Measurements from ENCODE around the gene AQP6.

The AQP6 gene

DNA sequence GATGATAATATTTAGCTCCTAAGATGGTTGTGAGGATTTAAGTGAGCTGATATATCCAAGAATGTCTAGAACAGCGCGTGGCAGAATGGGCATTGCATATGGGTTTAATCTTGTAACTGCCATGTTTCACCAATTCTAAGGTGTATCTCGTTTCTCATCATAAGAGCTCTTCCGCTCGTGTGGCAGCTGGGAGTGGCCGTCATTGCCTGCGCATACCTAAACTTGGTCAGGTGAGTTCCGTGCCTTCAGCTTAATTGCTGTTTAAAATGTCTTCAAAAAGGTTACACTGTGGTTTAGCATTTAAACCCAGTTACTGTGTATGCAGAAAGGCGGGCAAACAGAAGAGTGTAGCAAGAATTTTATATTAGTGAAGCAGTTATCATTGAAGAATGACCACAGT is 26.7 kb upstream of the AQP6 start:
- DNase-seq (ENCODE audit: low read depth), result no peak
- TF ChIP-seq, protein P1, sequence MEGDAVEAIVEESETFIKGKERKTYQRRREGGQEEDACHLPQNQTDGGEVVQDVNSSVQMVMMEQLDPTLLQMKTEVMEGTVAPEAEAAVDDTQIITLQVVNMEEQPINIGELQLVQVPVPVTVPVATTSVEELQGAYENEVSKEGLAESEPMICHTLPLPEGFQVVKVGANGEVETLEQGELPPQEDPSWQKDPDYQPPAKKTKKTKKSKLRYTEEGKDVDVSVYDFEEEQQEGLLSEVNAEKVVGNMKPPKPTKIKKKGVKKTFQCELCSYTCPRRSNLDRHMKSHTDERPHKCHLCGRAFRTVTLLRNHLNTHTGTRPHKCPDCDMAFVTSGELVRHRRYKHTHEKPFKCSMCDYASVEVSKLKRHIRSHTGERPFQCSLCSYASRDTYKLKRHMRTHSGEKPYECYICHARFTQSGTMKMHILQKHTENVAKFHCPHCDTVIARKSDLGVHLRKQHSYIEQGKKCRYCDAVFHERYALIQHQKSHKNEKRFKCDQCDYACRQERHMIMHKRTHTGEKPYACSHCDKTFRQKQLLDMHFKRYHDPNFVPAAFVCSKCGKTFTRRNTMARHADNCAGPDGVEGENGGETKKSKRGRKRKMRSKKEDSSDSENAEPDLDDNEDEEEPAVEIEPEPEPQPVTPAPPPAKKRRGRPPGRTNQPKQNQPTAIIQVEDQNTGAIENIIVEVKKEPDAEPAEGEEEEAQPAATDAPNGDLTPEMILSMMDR (conservative IDR thresholded peaks at IDR 0.05; ENCODE audit: control insufficient read depth, insufficient read depth, low read depth, low read length), result no peak
- no peak overlapping the region for H3K4me3 ChIP-seq (ENCODE audit: control insufficient read depth, low read depth, low read length)

DNA sequence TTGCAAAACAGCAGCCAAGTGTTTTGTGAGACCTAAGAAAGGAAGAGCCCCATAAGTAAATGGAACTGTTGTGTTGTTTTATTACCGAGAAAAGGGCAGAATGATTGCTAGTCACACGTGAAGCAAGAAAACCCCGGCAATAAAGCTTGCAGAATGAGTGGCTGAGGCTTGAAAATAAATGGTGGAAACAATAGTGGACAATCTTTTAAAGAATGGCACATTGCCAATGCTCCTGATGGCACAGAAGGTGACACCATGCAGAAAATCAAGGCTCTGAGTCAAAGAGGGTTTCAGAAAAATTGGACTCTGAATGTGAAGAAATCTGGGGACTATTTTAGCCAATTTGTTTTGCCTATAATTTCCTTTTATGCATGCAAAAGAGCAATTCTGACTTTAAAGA is 26.2 kb upstream of the AQP6 start:
- TF ChIP-seq, protein P1 (conservative IDR thresholded peaks at IDR 0.05; ENCODE audit: control insufficient read depth, insufficient read depth, low read depth, low read length), result no peak
- H3K4me3 ChIP-seq (ENCODE audit: control insufficient read depth, low read depth, low read length), result no peak overlapping the region
- DNase-seq (ENCODE audit: low read depth), result no peak

DNA sequence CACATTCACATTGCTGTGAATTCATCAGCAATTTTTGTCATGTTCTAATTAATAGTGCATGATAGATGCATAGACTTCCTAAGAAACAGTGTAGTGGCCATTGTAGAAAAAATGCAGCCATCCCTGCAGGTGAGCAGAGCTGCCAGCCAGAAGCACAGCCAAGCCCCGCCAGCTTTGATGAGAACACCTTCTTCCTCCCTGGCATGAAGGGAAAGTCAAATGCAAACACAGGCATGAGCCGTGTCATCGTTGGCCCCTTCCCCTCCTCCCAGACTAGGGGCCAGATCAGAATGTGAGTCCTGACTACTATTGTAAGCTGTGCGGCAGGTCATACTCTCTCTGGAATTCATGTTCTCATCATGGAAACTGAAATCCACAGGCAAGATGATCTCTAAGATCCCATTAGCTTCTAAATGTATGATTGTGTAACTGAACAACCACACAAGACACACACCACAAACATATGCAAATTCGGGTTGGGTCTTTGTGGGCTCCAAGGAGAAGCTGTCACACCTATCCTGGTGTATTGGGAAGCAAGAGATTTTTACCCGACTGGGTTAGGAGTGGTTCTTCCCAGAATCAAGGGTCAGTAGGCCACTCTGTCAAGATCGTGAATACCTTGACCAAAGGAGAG is 25.0 kb upstream of the AQP6 start:
- no peak for DNase-seq (ENCODE audit: low read depth)

DNA sequence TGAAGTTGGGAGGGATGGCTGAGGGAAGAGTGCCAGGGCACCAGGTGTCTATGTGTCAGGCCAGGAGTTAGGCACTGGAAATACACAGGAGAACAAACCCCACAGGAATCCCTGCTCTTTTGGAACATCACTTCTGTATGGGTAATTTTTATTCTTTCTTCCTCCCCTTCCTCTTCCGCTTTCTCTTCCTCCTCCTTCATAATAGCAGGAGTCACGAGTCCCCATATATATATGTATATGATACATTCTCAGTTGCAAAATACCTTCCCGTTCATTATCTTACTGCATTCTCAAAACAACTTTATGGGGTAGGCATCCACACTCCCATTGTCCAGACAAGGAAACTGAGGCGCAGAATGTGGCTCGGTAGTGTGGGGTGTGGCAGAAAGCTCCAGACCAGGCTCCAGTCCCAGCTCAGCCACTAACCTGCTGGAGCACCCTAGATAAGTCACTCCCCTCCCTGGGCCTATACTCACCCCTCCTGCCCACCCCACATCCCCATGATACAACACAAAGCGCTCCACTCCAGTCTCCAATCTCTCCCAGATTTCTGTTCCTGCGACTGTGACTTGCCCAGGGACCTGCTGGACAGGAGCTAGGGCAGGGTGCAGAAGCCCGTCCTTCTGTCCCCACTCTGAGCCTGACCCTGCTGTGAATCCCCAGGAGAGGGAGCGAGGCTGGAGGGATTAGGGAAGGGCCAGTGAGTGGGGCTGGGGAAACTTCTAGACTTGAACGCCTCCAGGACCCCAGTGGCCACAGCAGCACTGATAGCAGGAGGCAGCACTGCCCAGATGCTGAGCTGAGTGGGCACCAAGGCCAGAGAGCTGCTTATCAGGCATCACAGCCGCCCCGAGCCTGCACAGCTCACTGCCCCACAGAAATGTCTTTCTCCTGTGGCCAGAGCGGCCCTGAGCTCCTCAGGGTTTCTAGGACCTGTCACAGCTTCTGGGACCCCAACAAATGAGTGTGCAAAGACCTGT is 23.6 kb upstream of the AQP6 start:
- TF ChIP-seq, protein P1 (conservative IDR thresholded peaks at IDR 0.05; ENCODE audit: control insufficient read depth, insufficient read depth, low read depth, low read length), result no peak
- H3K4me3 ChIP-seq (ENCODE audit: control insufficient read depth, low read depth, low read length), result no peak overlapping the region
- DNase-seq (ENCODE audit: low read depth), result no peak

More for the DNA sequence above, 25.0 kb upstream of the AQP6 start:
- no peak overlapping the region for H3K4me3 ChIP-seq (ENCODE audit: control insufficient read depth, low read depth, low read length)
- TF ChIP-seq, protein P1 (conservative IDR thresholded peaks at IDR 0.05; ENCODE audit: control insufficient read depth, insufficient read depth, low read depth, low read length), result no peak

DNA sequence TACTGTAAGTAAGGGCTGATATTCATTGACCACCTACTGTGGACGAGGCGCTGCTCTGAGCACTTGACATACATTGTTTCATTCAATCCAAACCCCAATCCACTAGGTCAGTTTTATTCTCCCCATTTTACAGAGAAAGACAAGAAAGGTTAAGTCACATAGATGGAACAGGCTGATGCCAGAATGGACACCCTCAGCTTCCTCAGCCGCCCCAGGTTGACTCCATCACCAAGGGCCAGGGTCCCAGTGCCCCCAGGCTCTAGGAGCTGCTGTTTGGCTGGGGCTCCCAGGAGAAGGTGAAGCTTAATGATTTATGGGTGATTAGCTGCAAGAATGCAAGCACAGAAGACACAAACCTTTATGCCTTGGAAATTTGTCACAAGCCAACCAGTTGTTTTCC is 22.9 kb upstream of the AQP6 start:
- DNase-seq (ENCODE audit: low read depth), result no peak
- H3K4me3 ChIP-seq (ENCODE audit: control insufficient read depth, low read depth, low read length), result no peak overlapping the region
- TF ChIP-seq, protein P1 (conservative IDR thresholded peaks at IDR 0.05; ENCODE audit: control insufficient read depth, insufficient read depth, low read depth, low read length), result no peak

DNA sequence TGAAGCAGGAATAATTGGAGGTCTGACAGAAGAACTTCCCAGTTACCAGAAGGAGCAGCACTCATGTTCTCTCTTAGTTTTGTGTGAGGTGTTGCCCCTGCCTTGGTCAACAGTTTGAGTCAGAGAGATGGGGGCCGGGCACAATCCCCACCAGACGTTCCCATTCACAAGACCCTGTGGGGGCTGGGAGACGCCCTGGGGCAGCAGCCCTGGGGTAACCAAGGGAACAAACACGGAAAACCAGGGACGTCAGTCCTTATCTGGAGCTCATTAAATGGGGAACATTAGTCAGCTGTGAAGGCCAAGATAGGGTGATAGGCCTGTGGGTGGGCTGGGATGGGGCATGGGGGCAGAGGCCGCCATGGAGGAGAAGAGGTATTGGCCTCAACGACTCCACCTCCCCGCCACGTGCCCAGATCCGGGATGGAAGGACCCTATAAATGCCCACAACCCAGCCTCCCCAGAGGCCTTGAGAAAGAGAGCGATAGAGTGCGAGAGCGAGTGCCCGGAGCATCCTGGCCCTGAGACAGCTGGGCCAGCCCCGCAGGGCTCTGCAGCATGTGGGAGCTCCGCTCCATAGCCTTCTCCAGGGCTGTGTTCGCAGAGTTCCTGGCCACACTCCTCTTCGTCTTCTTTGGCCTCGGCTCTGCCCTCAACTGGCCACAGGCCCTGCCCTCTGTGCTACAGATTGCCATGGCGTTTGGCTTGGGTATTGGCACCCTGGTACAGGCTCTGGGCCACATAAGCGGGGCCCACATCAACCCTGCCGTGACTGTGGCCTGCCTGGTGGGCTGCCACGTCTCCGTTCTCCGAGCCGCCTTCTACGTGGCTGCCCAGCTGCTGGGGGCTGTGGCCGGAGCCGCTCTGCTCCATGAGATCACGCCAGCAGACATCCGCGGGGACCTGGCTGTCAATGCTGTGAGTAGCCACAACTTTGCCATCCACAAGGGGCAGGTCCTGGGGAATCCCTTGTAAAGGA is 22.2 kb upstream of the AQP6 start, which contains the start of gene AQP2:
Gene AQP2 (plus strand): TSS at position 465 of the 979 bp plus-strand sequence. CDS start 94 bp downstream, at position 559.
- no peak for DNase-seq (ENCODE audit: low read depth)
- TF ChIP-seq, protein P1 (conservative IDR thresholded peaks at IDR 0.05; ENCODE audit: control insufficient read depth, insufficient read depth, low read depth, low read length), result no peak
- H3K4me3 ChIP-seq (ENCODE audit: control insufficient read depth, low read depth, low read length), result no peak within 1 kb of the TSS
